ENCODE measurements around the gene SIAH1. TPM values are rescaled to one million over a fixed set of nuclear protein-coding genes. Genes with fewer than 3 reads are reported as not detected.
A peak's percentile ranks its signal among the peaks of the same experiment; 100 is the strongest.
"Not testable (repeated sequence)": the region's sequence is repeated elsewhere in the genome, so short reads cannot be mapped to it uniquely, and the experiment has no call there.

SIAH1 gene
- total and polyA plus RNA-seq, 2 donors from 2014 or later, result 12.7 to 26.8 TPM

DNA sequence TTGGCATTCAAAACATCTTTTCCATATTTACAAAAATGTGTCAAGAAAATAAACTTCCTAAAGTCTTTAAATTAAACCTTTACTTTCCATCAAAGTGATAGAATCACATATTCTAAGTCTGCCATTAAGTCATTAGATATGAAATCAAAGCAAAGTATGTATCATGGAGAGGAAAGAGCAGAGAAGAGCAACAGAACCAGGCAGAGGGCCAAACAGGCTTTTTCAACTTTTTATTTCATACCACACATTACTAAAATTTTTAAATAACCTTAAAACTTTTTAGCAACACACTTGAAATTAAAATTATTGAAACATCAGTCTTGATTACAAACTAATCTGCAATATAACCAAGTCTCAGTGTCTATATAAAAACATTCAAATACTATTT, 13.8 kb downstream of the SIAH1 start:
- TF ChIP-seq, protein P1, sequence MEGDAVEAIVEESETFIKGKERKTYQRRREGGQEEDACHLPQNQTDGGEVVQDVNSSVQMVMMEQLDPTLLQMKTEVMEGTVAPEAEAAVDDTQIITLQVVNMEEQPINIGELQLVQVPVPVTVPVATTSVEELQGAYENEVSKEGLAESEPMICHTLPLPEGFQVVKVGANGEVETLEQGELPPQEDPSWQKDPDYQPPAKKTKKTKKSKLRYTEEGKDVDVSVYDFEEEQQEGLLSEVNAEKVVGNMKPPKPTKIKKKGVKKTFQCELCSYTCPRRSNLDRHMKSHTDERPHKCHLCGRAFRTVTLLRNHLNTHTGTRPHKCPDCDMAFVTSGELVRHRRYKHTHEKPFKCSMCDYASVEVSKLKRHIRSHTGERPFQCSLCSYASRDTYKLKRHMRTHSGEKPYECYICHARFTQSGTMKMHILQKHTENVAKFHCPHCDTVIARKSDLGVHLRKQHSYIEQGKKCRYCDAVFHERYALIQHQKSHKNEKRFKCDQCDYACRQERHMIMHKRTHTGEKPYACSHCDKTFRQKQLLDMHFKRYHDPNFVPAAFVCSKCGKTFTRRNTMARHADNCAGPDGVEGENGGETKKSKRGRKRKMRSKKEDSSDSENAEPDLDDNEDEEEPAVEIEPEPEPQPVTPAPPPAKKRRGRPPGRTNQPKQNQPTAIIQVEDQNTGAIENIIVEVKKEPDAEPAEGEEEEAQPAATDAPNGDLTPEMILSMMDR (IDR thresholded peaks at IDR 0.05; ENCODE audit: borderline replicate concordance, extremely low read depth, insufficient read depth), result no peak
- H3K27ac ChIP-seq (ENCODE audit: low read depth in 2 of 2, low read length in 2 of 2), result no peak overlapping the region
- H3K9ac ChIP-seq (ENCODE audit: low read length in 3 of 3), result no peak overlapping the region
- FAIRE-seq (peak; percentile 23), DNase-seq (no peak)
- no peaks in the 10 kb centered on the region for H3K27me3 ChIP-seq (ENCODE audit: control insufficient read depth, insufficient read depth, low read length)
- intact Hi-C loops (cut with DNase I), result no loop called here
- no peaks in the 10 kb centered on the region for H3K36me3 ChIP-seq (ENCODE audit: control insufficient read depth in 2 of 3, insufficient read depth in 3 of 3, low read length in 3 of 3)
- H3K9me3 ChIP-seq (ENCODE audit: control insufficient read depth in 2 of 3, insufficient read depth in 1 of 3, low read length in 3 of 3), result no peaks in the 10 kb centered on the region
- H3K4me1 ChIP-seq (ENCODE audit: control insufficient read depth in 2 of 3, insufficient read depth in 2 of 3, low read depth in 1 of 3, low read length in 3 of 3), result peaks cover 0 to 24% (median 21%) of the 10 kb centered on the region in 3 donors
- H3K4me3 ChIP-seq (ENCODE audit: low read length in 3 of 3), result no peak overlapping the region

DNA sequence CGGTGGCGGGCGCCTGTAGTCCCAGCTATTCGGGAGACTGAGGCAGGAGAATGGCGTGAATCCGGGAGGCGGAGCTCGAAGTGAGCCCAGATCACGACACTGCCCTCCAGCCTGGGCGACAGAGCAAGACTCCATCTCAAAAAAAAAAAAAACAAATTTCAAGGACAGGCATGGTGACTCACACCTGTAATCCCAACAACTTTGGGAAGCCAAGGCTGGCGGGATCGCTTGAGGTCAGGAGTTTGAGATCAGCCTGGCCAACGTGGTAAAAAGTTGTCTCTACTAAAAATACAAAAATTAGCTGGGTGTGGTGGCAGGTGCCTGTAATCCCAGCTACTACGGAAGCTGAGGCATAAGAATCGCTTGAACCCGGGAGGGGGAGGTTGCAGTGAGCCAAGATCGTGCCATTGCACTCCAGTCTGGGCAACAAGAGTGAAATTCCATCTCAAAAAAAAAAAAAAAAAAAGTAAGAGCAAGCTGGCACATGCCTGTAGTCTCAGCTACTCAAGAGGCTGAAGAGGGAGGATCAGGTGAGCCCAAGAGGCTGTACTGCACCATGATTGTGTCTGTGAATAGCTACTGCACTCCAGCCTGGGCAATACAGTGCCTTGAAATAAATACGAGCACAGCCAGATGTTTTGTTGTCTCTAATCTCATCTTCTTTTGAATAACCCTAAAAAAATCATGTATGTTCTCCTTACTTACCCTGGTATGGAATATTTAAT, 14.4 kb downstream of the SIAH1 start:
- H3K36me3 ChIP-seq (ENCODE audit: control insufficient read depth in 2 of 3, insufficient read depth in 3 of 3, low read length in 3 of 3); H3K9me3 ChIP-seq (ENCODE audit: control insufficient read depth in 2 of 3, insufficient read depth in 1 of 3, low read length in 3 of 3); H3K4me3 ChIP-seq (ENCODE audit: low read length in 3 of 3); DNase-seq; FAIRE-seq; H3K27me3 ChIP-seq (ENCODE audit: control insufficient read depth, insufficient read depth, low read length); H3K9ac ChIP-seq (ENCODE audit: low read length in 3 of 3); H3K27ac ChIP-seq (ENCODE audit: low read depth in 2 of 2, low read length in 2 of 2); intact Hi-C loops (cut with DNase I): not testable (repeated sequence)
- peaks cover 0 to 24% (median 22%) of the 10 kb centered on the region in 3 donors for H3K4me1 ChIP-seq (ENCODE audit: control insufficient read depth in 2 of 3, insufficient read depth in 2 of 3, low read depth in 1 of 3, low read length in 3 of 3)

DNA sequence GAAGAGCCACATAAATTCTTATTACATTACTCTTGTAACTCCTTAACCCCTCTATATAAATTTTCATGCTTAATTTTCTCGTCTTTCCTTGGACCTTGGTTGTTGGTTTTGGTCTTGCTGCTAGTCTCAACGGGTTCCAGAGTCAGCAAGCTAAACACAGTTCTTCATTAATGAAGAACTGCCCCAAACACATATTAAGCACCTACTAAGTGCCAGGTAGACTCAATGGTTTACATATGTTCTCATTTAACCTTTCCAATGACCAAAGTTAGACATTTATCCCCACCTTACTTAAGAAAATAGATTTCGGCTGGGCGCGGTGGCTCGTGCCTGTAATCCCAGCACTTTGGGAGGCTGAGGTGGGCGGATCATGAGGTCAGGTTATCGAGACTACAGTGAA, 15.0 kb downstream of the SIAH1 start:
- no peak for FAIRE-seq
- Histone ChIP-seq H3K4me1 (ENCODE audit: control insufficient read depth in 2 of 3, insufficient read depth in 2 of 3, low read depth in 1 of 3, low read length in 3 of 3) (peaks cover 0 to 27% (median 24%) of the 10 kb centered on the region in 3 donors), H3K27ac (ENCODE audit: low read depth in 2 of 2, low read length in 2 of 2) (no peak overlapping the region)

DNA sequence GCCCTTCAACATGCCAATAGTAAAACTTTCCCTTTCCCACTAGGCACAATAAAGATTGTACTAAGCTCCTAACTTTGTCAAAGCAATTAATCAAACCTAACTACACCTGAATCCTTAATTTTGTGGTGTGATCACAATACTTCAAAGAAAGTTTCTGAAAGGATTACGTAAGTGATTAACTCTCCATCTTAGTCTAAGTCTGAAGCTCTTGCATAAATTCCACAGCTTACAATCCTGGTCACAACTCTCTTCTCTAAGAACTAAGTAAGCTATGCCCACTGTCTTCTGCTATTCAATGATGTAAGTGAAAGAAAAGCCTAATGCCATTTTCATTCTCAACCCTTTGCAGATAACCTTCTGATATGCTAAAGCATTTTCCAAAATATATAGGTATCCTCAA, 15.4 kb downstream of the SIAH1 start:
- DNase-seq (no peak), FAIRE-seq (no peak)
- TF ChIP-seq, protein P1 (IDR thresholded peaks at IDR 0.05; ENCODE audit: borderline replicate concordance, extremely low read depth, insufficient read depth), result no peak
- intact Hi-C loops (cut with DNase I), result no loop called here
- no peak overlapping the region for H3K27ac ChIP-seq (ENCODE audit: low read depth in 2 of 2, low read length in 2 of 2)
- H3K36me3 ChIP-seq (ENCODE audit: control insufficient read depth in 2 of 3, insufficient read depth in 3 of 3, low read length in 3 of 3), result no peaks in the 10 kb centered on the region
- H3K9ac ChIP-seq (ENCODE audit: low read length in 3 of 3), result no peak overlapping the region
- peaks cover 0 to 27% (median 24%) of the 10 kb centered on the region in 3 donors for H3K4me1 ChIP-seq (ENCODE audit: control insufficient read depth in 2 of 3, insufficient read depth in 2 of 3, low read depth in 1 of 3, low read length in 3 of 3)
- H3K27me3 ChIP-seq (ENCODE audit: control insufficient read depth, insufficient read depth, low read length), result no peaks in the 10 kb centered on the region
- H3K4me3 ChIP-seq (ENCODE audit: low read length in 3 of 3), result no peak overlapping the region
- no peaks in the 10 kb centered on the region for H3K9me3 ChIP-seq (ENCODE audit: control insufficient read depth in 2 of 3, insufficient read depth in 1 of 3, low read length in 3 of 3)

More for the DNA sequence above, 15.0 kb downstream of the SIAH1 start:
- H3K4me3 ChIP-seq (ENCODE audit: low read length in 3 of 3), result no peak overlapping the region
- H3K9ac ChIP-seq (ENCODE audit: low read length in 3 of 3), result no peak overlapping the region
- TF ChIP-seq, protein P1 (IDR thresholded peaks at IDR 0.05; ENCODE audit: borderline replicate concordance, extremely low read depth, insufficient read depth), result no peak
- no peaks in the 10 kb centered on the region for H3K36me3 ChIP-seq (ENCODE audit: control insufficient read depth in 2 of 3, insufficient read depth in 3 of 3, low read length in 3 of 3)
- DNase-seq, result no peak
- intact Hi-C loops (cut with DNase I), result no loop called here
- H3K9me3 ChIP-seq (ENCODE audit: control insufficient read depth in 2 of 3, insufficient read depth in 1 of 3, low read length in 3 of 3), result no peaks in the 10 kb centered on the region
- H3K27me3 ChIP-seq (ENCODE audit: control insufficient read depth, insufficient read depth, low read length), result no peaks in the 10 kb centered on the region

All from kidney (tissue), 14 donors.